Adrenal gland (tissue), 12 donors: ENCODE data around the gene KDSR. TPM values are rescaled to one million over a fixed set of nuclear protein-coding genes. Genes with fewer than 3 reads are reported as not detected.

ENCODE experiments used
- polyA plus RNA-seq, 3 donors: library from polyadenylated mRNA; stranded (reverse); fragments of 200-250 nt in 2 of 3; fragments of 350-450 nt in 1 of 3; fragmentation: Illumina TruSeq in 1 of 3; extraction: RNeasy Lipid Tissue Mini Kit (QIAGEN cat#74804) in 1 of 3; gene quantifications; one replicate each; pipeline ENCODE4 v1.2.3, GENCODE V29; 2013 to 2014
- total RNA-seq, 9 donors: library from RNA; depleted of rRNA in 4 of 9; stranded (reverse); fragments of >200 nt in 4 of 9; fragments of 120-200 nt in 1 of 9; fragmentation: NEBNext Ultra II Directional in 1 of 9; extraction: Animal tissue kit (Norgen Biotek cat#: 25700) in 1 of 9; gene quantifications; one replicate each; pipeline versions ENCODE4 v1.1.0 to v1.2.4, GENCODE V29; 2013 to 2023
- donor health status: healthy with polysubstance abuse.
- donor health status: Bipolar disorder and iron deficiency.
- donor health status: DM: yes; HTN: yes; CAD: no.
- donor health status: DM: no; HTN: no; CAD: no.
- donor health status: DM: no; HTN: no; CAD: no.
- donor health status: DM: yes; HTN: yes; CAD: no.

KDSR gene
- total and polyA plus RNA-seq, 12 donors: 8.2 to 102 (median 50.4) TPM

Other genes starting within 250 kb of the KDSR start
- 1 to 10 TPM in 8 of 9 donors, under 1 TPM in 1; 0.85 to 7.7 (median 4.2) TPM for gene BCL2, start 47.4 kb downstream of the KDSR start, total RNA-seq
- 1 to 10 TPM; 1.2 to 2.9 (median 1.5) TPM for gene BCL2, start 47.4 kb downstream of the KDSR start, polyA plus RNA-seq
- 10 to 100 TPM; 15.0 to 58.5 (median 41.2) TPM for gene VPS4B, start 55.3 kb upstream of the KDSR start, total RNA-seq
- 10 to 100 TPM in 1 of 3 donors, 1 to 10 TPM in 2; 6.6 to 44.4 (median 9.4) TPM for gene VPS4B, start 55.3 kb upstream of the KDSR start, polyA plus RNA-seq
- gene SERPINB5, start 109.8 kb upstream of the KDSR start, total RNA-seq: under 1 TPM in 2 of 9 donors, not detected in 7; 0.06 to 0.29 TPM
- under 1 TPM in 1 of 3 donors, not detected in 2; 0.07 TPM for gene SERPINB5, start 109.8 kb upstream of the KDSR start, polyA plus RNA-seq
- gene SERPINB12, start 175.2 kb upstream of the KDSR start, total RNA-seq: under 1 TPM in 1 of 9 donors, not detected in 8; 0.17 TPM
- gene SERPINB12, start 175.2 kb upstream of the KDSR start, polyA plus RNA-seq: not detected
- gene SERPINB13, start 220.1 kb upstream of the KDSR start, total RNA-seq: not detected
- gene SERPINB13, start 220.1 kb upstream of the KDSR start, polyA plus RNA-seq: under 1 TPM in 1 of 3 donors, not detected in 2; 0.10 TPM